HG02943 (cell line): ENCODE measurements around the gene PTX4.

Experiments used
- ATAC-seq: cut with Tn5 transposase; IDR thresholded peaks from one replicate; pipeline ENCODE4 v1.9.1; 2021; ENCODE audit warnings: mild to moderate bottlenecking, low read depth, moderate library complexity; ENCODE audit not compliant: unreplicated experiment

Gene PTX4

DNA sequence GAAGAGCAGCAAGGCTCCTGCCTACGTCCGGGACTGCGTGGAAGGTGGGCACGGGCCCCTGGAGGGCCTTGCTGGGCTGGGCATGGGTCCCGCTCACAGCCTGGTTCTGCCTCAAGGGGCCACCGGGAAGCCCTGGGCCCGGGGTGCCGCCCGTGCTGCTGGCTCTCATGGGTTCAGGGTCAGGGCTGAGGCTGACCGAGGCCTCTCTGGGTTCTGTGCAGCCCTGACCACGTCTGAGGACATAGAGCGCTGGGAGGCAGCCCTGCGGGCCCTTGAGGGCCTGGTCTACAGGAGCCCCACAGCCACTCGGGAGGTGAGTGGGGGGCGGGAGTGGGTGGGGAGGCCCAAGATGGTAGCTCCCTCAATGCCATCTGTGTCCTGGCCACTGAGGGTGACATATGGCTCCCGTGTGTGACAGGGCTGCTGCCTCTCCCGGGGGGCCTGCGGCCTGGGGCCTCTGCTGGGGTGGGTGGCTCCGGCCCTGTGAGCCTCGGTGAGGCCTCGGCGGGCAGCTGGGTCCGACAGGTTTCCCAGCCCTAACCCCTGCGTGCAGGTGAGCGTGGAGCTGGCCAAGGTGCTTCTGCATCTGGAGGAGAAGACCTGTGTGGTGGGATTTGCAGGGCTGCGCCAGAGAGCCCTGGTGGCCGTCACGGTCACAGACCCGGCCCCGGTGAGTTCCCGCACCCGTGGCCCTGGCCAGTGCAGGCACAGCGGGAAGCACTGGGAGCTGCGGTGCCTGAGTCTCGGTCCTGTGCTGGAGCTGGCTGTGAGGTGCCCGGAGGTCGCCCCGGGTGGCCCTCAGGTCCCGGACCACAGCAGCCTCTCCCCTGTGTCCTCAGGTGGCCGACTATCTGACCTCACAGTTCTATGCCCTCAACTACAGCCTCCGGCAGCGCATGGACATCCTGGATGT lies 13.6 kb upstream of the PTX4 start:
- no peak for ATAC-seq

DNA sequence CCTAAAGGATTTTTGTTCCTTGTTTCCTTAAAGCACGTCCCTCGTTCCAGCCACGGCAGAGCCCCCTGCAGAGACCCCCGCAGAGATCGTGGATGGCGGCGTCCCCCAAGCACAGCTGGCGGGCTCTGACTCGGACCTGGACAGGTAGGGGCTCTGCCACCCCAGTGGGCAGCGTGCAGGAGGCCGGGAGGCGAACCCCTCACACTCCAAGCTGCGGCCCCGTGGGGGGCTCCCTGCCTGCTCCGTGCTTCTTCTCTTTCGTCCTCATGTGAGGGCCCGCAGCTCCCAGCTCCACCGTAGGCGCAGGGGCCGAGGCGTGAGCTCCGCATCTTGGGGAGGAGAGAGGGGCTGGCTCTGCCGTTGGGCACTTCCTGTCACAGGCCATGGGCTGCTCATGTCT lies 12.9 kb upstream of the PTX4 start:
- ATAC-seq, result no peak

DNA sequence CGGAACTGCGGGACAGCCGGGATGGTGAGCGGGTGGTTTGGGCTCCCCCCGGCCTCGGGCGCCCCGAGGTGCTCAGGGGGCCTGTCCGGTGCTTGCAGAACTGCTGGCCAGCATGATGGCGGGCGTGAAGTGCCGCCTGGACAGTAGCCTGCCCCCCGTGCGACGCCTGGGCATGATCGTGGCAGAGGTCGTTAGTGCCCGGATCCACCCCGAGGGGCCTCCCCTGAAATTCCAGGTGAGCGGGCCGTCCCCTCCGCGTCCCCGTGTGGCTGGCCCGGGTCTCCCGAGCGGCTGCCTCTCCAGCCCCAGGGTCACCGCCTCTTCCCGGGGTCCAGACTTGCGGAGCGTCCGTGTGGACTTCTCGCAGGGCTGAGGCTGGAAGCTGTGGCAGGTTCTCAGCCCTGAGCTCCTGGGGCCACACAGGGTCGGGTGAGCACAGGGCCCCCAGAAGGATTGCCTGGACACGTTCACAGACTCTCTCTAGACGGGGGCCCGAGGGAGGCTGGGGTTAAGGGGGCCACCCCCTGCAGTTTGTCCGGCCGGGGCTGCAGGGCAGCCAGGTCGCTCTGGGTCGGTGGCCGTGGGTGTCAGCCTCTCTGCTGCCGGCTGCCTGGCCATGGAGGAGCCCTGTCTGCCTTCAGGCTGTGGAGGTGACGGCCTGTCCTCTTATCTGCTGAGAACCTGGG lies 11.9 kb upstream of the PTX4 start:
- ATAC-seq, result no peak

DNA sequence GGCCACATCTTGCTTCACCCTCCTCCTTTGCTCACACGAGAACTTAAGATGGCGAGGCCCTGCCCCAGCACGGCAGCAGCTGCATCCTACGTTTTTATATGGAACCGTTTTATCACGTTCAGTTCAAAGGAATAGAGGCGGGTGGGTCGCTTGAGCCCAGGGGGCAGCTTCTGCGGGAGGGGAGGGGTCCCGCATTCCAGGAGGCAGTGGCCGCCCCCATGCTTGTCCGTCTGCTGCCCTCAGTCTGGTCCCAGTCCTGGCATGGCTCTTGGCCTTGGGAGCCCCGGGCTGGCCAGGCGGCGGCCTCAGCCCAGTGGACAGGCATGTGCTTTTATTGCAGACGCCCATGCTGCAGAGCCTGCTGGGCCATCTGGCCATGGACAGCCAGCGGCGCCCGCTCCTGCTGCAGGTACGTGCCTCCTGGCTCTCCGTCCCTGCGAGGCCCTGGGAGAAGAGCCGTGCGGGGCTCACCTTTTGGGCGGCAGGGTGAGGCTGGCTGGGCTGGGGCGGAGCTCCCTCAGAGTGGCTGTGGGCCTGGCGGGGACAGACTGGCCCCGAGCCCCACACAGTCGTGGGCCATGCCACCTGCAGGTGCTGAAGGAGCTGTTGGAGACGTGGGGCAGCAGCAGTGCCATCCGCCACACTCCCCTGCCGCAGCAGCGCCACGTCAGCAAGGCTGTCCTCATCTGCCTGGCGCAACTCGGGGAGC lies 11.2 kb upstream of the PTX4 start:
- no peak for ATAC-seq

DNA sequence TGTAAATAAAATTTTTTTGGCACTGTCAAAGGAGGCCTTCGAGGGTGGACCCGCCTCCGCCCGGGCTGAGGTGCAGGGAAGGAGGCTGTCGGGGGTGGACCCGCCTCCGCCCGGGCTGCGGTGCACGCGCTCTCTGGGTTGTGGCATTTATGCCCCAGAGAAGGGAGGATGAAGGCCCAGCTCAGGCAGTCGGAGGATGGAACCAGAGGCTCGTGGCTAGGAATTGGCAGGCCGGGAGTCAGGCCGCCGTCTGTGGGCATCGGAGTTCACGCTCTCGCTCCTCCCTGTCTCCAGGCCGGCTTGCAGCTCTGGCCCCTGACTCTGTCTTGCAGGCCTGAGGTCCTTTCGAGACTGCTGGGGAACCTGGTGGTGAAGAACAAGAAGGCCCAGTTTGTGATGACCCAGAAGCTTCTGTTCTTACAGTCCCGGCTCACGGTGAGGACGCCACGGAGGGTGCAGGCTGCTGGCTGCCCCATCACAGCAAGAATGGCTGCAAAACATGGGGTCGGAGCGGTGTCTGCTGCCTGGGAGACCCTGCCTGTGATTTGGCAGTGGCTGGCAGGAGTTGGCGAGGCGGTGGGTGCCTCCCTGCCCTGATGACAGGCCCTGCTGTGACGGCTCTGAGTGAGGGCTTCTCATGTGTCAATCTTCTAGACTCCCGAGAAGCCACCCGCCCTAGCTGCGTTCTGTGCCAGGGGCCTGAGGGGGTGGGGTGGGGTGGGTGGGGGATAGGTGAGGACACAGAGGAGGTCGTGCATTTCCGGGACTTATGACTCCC lies 10.3 kb upstream of the PTX4 start:
- no peak for ATAC-seq

DNA sequence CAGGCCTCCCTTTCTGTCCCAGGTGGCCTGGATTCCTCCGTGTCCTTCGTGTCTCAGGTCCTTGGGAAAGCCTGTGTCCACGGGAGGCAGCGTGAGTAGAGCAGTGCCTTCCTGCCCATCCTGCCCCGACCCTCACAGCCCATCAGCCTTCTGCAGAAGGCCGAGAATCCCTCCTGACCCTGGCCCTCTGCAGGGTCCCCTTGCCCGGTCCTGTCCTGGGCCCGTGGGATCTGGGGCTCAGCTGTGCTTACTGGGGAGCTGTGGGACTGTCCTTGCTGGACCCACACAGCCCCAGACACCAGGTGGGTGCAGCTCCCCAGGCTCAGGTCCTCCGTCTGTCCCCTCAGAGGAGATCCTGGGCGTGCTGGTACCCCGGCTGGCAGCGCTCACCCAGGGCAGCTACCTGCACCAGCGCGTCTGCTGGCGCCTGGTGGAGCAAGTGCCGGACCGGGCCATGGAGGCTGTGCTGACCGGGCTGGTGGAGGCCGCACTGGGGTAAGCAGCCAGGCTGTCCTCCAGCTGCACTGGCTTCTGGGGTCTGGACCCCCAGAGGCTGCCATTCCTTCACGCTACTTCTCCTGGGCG lies 8.4 kb upstream of the PTX4 start:
- ATAC-seq, result no peak

DNA sequence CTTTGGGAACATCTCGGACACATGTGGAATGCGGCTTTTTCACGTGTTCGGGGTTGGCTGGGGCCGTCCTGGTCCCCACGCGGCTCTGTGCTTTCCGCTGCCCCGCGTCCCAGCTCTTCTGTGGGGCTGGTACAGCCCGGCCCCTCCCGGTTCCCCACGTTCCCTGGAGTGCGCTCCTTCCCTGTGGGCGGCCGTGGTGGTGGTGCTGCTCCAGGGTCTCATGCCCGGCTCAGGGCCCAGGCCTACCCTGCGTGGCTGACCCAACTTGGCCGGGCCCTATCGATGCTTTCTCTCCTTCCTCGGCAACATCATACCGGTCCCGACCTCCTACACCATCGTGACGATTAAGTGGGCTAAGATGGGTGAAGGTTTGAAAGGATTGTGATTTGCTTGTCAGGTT lies 7.7 kb upstream of the PTX4 start:
- ATAC-seq, result no peak

DNA sequence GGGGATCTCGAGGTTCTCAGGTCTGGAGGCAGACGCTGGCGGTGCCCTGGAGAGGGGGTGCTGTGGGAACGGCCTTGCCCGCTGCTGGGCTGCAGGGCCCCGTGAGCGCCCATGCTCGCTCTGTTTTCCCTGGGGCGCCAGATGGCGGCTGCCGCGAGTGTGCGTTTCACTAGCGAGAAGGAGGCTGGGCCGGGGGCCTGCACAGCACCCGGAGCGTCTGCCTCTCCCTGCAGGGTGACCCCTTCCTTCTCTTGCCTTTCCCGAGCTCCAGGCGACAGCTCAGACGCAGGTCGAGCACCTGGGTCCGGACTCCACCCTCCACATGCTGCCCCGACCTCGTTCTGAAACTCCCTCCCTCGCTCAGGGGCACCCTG lies 7.1 kb upstream of the PTX4 start:
- no peak for ATAC-seq

DNA sequence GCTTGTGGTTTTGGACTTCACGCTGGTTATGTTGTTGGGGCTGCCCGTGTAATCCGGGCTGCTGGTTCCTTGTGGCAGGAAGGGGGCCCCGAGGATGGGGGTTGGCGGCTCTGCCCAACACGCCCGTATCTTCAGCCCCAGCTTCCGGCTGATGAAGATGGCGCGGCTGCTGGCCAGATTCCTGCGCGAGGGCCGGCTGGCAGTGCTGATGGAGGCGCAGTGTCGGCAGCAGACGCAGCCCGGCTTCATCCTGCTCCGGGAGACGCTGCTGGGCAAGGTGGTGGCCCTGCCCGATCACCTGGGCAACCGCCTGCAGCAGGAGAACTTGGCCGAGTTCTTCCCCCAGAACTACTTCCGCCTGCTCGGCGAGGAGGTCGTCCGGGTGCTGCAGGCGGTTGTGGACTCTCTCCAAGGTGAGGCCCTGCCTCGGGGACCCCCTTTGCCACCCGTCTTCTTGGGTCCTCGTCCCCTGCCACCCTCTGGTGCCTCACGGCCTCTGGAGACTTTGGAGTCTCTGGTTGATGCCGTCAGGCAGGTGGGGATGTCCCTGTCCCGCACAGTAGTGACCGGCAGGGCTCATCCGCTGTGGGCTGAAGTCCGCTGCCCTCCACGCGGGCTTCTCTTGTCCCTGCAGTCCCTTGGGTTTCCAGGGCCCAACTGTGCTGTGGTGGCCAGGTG lies 6.6 kb upstream of the PTX4 start:
- ATAC-seq, result no peak

DNA sequence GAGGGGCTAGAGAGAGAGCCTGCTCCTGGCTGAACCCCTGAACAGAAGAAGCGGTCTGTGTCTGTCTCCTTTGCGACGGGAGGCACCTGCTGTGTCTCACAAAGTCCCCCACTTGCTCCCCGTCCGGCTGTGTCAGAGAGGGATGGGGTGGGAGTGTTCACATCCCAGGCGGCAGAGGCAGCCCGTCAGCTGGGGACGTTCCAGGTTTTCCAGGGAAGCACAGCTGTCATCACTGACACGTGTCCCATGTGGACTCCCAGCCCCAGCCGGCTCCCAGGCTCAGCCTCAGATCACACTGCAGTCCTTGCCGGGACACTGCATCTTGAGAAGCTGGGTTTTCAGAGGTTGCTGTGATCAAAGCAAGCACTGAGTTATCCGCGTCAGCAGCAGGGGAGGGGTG lies 6.0 kb upstream of the PTX4 start:
- no peak for ATAC-seq

DNA sequence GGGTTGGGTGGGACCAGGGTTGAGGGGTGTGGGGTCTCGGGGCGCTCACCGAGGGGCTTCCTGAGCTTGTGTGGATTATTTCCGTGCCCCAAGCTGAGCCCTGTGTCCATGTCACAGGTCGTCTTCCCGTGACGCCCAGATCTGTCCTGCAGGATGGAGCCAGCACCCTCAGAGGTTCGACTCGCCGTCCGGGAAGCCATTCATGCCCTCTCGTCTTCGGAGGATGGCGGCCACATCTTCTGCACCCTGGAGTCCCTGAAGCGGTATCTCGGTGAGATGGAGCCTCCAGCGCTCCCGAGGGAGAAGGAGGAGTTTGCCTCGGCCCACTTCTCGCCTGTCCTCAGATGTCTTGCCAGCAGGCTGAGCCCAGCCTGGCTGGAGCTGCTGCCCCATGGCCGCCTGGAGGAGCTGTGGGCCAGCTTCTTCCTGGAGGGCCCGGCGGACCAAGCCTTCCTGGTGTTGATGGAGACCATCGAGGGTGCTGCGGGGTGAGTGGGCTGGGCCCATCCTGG lies 5.4 kb upstream of the PTX4 start:
- no peak for ATAC-seq

DNA sequence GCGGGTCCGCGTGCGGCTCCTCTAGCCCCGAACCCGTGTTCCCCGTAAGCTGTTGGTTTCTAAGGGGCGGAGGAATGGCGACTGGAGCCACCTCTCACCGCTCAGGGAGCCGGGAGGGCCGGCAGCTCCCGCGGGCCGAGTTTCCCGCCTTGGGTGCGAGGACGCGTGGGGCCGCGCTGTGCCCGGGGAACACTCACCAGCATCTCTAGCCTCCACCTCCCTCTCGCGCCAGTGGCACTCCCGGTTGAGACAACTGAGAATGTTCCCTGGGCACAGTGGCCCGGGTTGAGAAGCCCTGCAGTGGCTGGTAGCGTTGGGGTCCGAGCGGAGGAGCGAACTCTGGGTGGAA lies 5.0 kb upstream of the PTX4 start:
- no peak for ATAC-seq

DNA sequence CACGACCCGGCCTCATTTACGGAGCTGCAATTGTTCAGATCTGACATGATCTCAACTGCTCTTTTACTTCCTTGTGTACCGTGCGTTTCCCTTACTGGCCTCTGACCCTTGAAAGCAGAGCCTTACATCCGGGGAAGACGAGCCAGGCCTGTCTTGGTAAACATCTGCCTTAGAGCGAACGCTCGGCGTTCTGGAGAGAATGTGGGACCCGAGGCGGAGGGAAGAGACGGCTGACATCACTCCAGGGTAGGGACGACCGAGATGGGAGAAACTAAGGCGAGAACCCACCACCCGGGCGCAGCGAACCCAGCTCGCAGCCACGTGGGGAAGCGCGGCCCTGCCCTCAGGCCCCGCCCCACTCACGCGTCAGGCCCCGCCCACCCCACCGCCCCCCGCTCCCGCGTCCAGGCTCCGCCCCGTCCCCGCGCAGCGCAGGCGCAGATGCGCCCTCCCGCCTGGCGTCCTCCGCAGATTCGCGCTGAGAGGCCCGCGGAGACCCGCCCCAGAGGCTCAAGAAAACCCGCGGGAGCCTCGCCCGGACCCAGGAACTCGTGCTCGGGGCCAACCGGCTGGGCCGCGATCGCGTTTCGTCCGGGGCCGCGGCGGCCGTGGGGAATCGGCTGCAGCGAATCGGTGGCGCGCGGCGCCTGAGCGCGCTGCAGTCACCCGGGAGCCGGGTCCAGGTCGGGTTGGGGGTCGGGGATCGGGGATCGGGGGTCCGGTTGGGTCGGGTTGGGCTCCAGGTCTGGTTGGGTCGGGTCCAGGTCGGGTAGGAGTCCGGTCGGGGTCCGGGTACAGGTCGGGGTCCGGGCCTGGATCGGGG lies 4.4 kb upstream of the PTX4 start, which contains the start of gene TELO2:
TSS of gene TELO2 (plus strand) at position 438 of the 823 bp plus-strand sequence. CDS start 922 bp downstream, outside the sequence.
- no peak for ATAC-seq

DNA sequence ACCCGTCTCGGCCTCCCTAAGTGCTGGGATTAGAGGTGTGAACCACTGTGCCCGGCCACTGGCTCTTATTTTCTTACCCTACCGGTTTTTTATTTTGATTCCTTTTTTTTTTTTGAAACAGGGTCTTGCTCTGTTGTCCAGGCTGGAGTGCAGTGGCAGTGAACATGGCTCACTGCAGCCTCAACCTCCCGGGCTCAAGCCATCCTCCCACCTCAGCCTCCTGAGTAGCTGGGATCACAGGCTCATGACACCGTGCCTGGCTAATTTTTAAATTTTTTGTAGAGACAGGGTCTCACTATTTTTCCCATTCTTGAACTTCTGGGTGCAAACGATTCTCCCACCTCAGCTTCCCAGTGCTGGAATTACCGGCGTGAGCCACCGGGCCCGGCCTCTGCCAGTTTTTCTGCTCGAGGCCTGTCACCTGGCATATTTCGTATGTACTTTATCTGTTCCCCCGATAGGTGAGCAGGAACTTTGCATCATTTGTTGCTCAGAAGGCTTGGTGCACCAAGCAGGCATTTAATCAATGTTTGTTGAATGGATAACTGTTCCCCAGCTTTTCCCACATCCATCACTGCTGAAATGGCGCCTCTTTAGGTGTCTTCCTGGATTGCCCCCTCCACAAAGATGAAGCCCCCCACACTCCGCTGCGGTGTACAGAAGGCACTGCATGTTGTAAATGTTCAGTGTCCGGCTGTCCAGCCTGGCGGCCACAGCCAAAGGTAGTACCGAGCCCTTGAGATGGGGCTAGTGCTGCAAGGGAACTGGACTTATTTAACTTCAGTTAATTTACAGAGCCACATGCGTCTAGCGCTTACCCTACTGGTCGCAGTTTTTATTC lies 3.6 kb upstream of the PTX4 start:
- ATAC-seq, result no peak

DNA sequence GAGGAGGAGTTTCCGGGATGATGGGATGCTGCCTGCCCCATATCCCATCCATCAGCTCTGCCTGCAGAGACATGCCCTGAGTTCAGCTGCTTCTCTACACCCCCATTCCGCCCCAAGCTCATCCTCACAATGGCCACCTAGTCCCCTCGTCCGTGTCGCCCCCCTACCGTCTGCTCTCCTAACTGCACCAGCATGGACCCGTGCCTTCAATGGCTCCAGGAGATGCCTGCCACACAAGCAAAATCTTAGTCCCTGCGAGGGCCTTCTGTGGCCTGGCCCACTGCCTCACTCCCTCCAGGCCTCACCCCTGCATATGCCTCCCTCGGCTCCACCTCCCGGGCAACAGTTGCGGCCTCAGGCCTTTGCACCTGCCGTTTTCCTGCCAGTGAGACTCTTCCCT lies 2.6 kb upstream of the PTX4 start:
- no peak for ATAC-seq

DNA sequence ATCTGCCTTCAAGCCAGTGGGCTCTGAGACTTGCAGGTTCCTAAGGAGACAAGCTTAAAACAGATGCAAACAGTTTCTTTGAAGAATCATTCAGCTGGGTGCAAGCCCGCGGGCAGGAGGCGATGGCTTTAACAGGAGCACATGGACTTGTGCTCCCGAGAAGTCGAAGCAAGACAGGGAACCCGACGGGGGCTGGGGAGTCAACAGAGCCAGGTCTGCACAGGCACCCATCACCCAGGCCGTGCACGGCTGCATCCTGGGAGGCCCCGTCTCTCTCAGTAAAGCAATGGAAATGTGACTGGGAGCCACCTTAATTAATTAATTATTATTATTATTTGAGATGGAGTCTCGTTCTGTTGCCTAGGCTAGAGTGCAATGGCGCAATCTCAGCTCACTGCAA lies 333 bp upstream of the PTX4 start:
- ATAC-seq, result no peak

DNA sequence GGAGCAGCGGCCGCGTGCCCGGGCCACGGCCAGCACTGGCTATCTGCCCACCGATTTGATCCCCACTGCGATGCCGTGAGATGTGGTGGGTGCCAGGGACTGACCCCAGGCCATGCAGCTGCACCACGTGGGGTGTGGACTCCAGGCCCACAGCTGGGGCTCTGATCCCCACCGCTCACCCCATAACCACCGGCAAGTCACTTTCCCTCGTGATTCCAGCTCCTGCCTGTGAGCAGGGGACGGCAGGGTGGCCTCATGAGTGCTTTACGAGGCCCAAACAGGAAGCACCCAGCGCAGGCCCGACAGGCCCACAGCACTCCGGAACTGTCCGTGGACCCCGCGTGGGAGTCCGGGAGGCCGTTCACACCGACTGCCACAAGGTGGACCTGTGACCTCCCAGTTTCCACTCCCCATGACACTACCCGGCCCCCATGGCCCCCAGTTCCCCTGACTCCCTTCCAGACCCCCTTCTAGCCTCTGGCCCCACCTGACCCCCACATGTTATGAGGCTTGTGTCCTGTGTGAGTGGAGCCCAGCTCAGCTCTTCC lies 616 bp downstream of the PTX4 start:
- no peak for ATAC-seq
